ENCODE results near the gene DMD. TPM values are rescaled to one million over a fixed set of nuclear protein-coding genes. Genes with fewer than 3 reads are reported as not detected.
"Not testable (repeated sequence)": the region's sequence is repeated elsewhere in the genome, so short reads cannot be mapped to it uniquely, and the experiment has no call there.

The DMD gene
- total RNA-seq, 1 experiment from 2014 or later = 2.2 TPM

DNA sequence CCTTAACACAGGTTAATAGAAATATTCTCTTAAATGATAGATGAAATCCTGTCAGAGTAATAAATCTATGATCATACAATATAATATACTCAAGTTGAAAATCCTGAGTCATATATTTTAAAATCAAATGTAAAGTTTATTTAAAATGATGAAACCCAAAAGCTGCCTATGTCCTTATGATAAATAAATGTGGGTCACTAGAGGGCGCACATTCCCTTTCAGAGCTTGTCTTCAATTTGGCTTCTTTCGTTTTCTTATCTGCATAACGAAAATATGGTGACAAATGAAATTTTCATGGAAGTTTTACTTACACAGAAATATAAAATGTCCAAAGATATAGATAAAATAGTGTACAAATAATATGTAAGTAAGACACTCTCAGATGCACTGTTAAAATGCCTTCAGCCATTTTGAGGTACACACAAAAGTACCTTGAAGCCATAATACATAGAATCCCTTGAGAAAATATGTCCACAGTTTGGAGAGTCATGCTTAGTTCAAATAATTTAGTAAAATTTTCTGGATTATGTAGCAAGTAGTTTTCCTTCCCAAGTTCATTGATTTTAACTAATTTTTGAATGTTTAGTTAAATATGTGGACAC, 680.4 kb downstream of the DMD start:
- intact Hi-C loops (cut with micrococcal nuclease; ENCODE audit: unreplicated experiment) = loop anchor here (5.0 kb wide), 1 partner anchor 806 kb away; no protein-coding TSS in a partner anchor

GRCh38 chrX:32528451-32528850, 682.9 kb downstream of the DMD start:
- ATAC-seq; in situ Hi-C loops (cut with HindIII; ENCODE audit: low pct_unique_long_range_greater_than_20kb, low sequenced_read_pairs); CTCF ChIA-PET; intact Hi-C loops (cut with micrococcal nuclease; ENCODE audit: unreplicated experiment); H3K36me3 ChIP-seq (ENCODE audit: control insufficient read depth, insufficient read depth, low read length); POLR2A ChIA-PET; H3K27ac ChIP-seq (ENCODE audit: low read length); H3K4me1 ChIP-seq (ENCODE audit: control insufficient read depth, insufficient read depth, low read length); DNase-seq (ENCODE audit: low read depth, low spot score); H3K27me3 ChIP-seq (ENCODE audit: control insufficient read depth, insufficient read depth, low read length); BruUV-seq (replicated peaks); H3K9me3 ChIP-seq (ENCODE audit: control insufficient read depth, insufficient read depth, low read depth, low read length); H3K4me3 ChIP-seq (ENCODE audit: low read depth in 2 of 2, low read length in 2 of 2): not testable (repeated sequence)

More for the DNA sequence above, 680.4 kb downstream of the DMD start:
- no peak for DNase-seq (ENCODE audit: low read depth, low spot score)
- ChIA-PET POLR2A (no interaction called here), CTCF (no interaction called here)
- no TSS peak for BruUV-seq (replicated peaks)
- in situ Hi-C loops (cut with HindIII; ENCODE audit: low pct_unique_long_range_greater_than_20kb, low sequenced_read_pairs) = no loop called here
- H3K36me3 ChIP-seq (ENCODE audit: control insufficient read depth, insufficient read depth, low read length) = no peaks in the 10 kb centered on the region
- no peak overlapping the region for H3K4me3 ChIP-seq (ENCODE audit: low read depth in 2 of 2, low read length in 2 of 2)
- no peaks in the 10 kb centered on the region for H3K4me1 ChIP-seq (ENCODE audit: control insufficient read depth, insufficient read depth, low read length)
- H3K27me3 ChIP-seq (ENCODE audit: control insufficient read depth, insufficient read depth, low read length) = no peaks in the 10 kb centered on the region
- H3K27ac ChIP-seq (ENCODE audit: low read length) = no peak overlapping the region
- TF ChIP-seq, protein P1, sequence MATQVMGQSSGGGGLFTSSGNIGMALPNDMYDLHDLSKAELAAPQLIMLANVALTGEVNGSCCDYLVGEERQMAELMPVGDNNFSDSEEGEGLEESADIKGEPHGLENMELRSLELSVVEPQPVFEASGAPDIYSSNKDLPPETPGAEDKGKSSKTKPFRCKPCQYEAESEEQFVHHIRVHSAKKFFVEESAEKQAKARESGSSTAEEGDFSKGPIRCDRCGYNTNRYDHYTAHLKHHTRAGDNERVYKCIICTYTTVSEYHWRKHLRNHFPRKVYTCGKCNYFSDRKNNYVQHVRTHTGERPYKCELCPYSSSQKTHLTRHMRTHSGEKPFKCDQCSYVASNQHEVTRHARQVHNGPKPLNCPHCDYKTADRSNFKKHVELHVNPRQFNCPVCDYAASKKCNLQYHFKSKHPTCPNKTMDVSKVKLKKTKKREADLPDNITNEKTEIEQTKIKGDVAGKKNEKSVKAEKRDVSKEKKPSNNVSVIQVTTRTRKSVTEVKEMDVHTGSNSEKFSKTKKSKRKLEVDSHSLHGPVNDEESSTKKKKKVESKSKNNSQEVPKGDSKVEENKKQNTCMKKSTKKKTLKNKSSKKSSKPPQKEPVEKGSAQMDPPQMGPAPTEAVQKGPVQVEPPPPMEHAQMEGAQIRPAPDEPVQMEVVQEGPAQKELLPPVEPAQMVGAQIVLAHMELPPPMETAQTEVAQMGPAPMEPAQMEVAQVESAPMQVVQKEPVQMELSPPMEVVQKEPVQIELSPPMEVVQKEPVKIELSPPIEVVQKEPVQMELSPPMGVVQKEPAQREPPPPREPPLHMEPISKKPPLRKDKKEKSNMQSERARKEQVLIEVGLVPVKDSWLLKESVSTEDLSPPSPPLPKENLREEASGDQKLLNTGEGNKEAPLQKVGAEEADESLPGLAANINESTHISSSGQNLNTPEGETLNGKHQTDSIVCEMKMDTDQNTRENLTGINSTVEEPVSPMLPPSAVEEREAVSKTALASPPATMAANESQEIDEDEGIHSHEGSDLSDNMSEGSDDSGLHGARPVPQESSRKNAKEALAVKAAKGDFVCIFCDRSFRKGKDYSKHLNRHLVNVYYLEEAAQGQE (IDR thresholded peaks at IDR 0.05; ENCODE audit: insufficient read depth in 1 of 2, low read depth in 2 of 2, low read length in 1 of 2) = no peak
- TF ChIP-seq TCF7L2 (IDR thresholded peaks at IDR 0.05; ENCODE audit: low read depth, low read length) = no peak
- no peak for TF ChIP-seq POLR2AphosphoS5 (IDR thresholded peaks at IDR 0.05; ENCODE audit: low read depth, low read length)
- TF ChIP-seq SIN3A (IDR thresholded peaks at IDR 0.05; ENCODE audit: borderline replicate concordance, insufficient read depth, low read depth, low read length) = no peak
- TF ChIP-seq, protein P2, sequence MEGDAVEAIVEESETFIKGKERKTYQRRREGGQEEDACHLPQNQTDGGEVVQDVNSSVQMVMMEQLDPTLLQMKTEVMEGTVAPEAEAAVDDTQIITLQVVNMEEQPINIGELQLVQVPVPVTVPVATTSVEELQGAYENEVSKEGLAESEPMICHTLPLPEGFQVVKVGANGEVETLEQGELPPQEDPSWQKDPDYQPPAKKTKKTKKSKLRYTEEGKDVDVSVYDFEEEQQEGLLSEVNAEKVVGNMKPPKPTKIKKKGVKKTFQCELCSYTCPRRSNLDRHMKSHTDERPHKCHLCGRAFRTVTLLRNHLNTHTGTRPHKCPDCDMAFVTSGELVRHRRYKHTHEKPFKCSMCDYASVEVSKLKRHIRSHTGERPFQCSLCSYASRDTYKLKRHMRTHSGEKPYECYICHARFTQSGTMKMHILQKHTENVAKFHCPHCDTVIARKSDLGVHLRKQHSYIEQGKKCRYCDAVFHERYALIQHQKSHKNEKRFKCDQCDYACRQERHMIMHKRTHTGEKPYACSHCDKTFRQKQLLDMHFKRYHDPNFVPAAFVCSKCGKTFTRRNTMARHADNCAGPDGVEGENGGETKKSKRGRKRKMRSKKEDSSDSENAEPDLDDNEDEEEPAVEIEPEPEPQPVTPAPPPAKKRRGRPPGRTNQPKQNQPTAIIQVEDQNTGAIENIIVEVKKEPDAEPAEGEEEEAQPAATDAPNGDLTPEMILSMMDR (IDR thresholded peaks at IDR 0.05) = peak; percentile 53; the same call in 1 of the 2 replicates
- H3K9me3 ChIP-seq (ENCODE audit: control insufficient read depth, insufficient read depth, low read depth, low read length) = no peaks in the 10 kb centered on the region
- ATAC-seq = no peak

- CTCF ChIA-PET = no interaction called here
- Histone ChIP-seq H3K27me3 (ENCODE audit: control insufficient read depth, insufficient read depth, low read length) (no peaks in the 10 kb centered on the region), H3K4me3 (ENCODE audit: low read depth in 2 of 2, low read length in 2 of 2) (no peak overlapping the region), H3K27ac (ENCODE audit: low read length) (no peak overlapping the region), H3K4me1 (ENCODE audit: control insufficient read depth, insufficient read depth, low read length) (no peaks in the 10 kb centered on the region), H3K9me3 (ENCODE audit: control insufficient read depth, insufficient read depth, low read depth, low read length) (no peaks in the 10 kb centered on the region), H3K36me3 (ENCODE audit: control insufficient read depth, insufficient read depth, low read length) (no peaks in the 10 kb centered on the region)
- no TSS peak for BruUV-seq (replicated peaks)
- in situ Hi-C loops (cut with HindIII; ENCODE audit: low pct_unique_long_range_greater_than_20kb, low sequenced_read_pairs) = no loop called here
- DNase-seq (ENCODE audit: low read depth, low spot score) (no peak), ATAC-seq (no peak)
- TF ChIP-seq POLR2AphosphoS5 (IDR thresholded peaks at IDR 0.05; ENCODE audit: low read depth, low read length) (no peak), TCF7L2 (IDR thresholded peaks at IDR 0.05; ENCODE audit: low read depth, low read length) (no peak)
- TF ChIP-seq, protein P1 (IDR thresholded peaks at IDR 0.05; ENCODE audit: insufficient read depth in 1 of 2, low read depth in 2 of 2, low read length in 1 of 2) = no peak
- TF ChIP-seq, protein P2 (IDR thresholded peaks at IDR 0.05) = no peak
- intact Hi-C loops (cut with micrococcal nuclease; ENCODE audit: unreplicated experiment) = no loop called here
- POLR2A ChIA-PET = no interaction called here
These were observed 686.1 kb downstream of the DMD start for GRCh38 chrX:32525234-32525633.

Data from Panc1 (cell line).